Esophagus muscularis mucosa (tissue), 4 donors: ENCODE measurements around the gene G2E3. TPM values are rescaled to one million over a fixed set of nuclear protein-coding genes. Genes with fewer than 3 reads are reported as not detected.
"Not testable (repeated sequence)": the region's sequence is repeated elsewhere in the genome, so short reads cannot be mapped to it uniquely, and the experiment has no call there.

Source experiments
- DNase-seq: peaks from one replicate; pipeline ENCODE4 v3.0.0-alpha.2; 2017; ENCODE audit errors: extremely low spot score
- H3K27ac ChIP-seq, 4 donors: fragments of 200-600 bp; sonication (generic); replicated peaks in 1 of 4; 1 replicate in 3 of 4; 2 replicates in 1 of 4; pipeline ENCODE4 v1.5.1; 2016 to 2019; ENCODE audit warnings: mild to moderate bottlenecking in 1 of 4
- H3K27me3 ChIP-seq, 4 donors: fragments of 200-600 bp; sonication (generic); one replicate each; pipeline versions ENCODE4 v1.5.1 to v1.6.0; 2016 to 2019
- H3K36me3 ChIP-seq, 4 donors: fragments of 200-600 bp; sonication (generic); one replicate each; pipeline ENCODE4 v1.5.1; 2016 to 2019
- H3K4me1 ChIP-seq, 4 donors: fragments of 200-600 bp; sonication (generic); one replicate each; pipeline ENCODE4 v1.5.1; 2016 to 2019
- H3K4me3 ChIP-seq, 4 donors: fragments of 200-600 bp; sonication (generic); 1 replicate in 2 of 4; 2 replicates in 2 of 4; pipeline ENCODE4 v1.5.1; 2016 to 2019; ENCODE audit warnings: mild to moderate bottlenecking in 4 of 4, moderate library complexity in 1 of 4
- H3K9me3 ChIP-seq, 4 donors: fragments of 200-600 bp; sonication (generic); 1 replicate in 3 of 4; 2 replicates in 1 of 4; pipeline ENCODE4 v1.5.1; 2016 to 2019
- EP300 ChIP-seq: sonication (generic); formaldehyde crosslinking; IDR thresholded peaks from one replicate; pipeline ENCODE4 v1.6.1; 2017; ENCODE audit warnings: antibody characterized with exemption
- POLR2A ChIP-seq: fragments of 450-650 bp; IDR thresholded peaks from one replicate; pipeline ENCODE4 v1.6.1; 2017; ENCODE audit warnings: antibody characterized with exemption, moderate library complexity, mild to moderate bottlenecking, low read depth
- POLR2AphosphoS5 ChIP-seq, 2 donors: sonication (generic); formaldehyde crosslinking; IDR thresholded peaks; one replicate each; pipeline ENCODE4 v1.6.1; 2017; ENCODE audit warnings: antibody characterized with exemption in 2 of 2
- WGBS: methylation state at CpG from one replicate; pipeline ENCODE4 v1.1.5; 2018; 5-methylcytosine and 5-hydroxymethylcytosine counted together
- intact Hi-C: fragments of 100-400 bp; cut with DNase I; formaldehyde crosslinking; loops from one replicate; pipeline ENCODE4 v1.15.1; 2023
- total RNA-seq, 4 donors: library from RNA; depleted of rRNA; stranded (reverse); fragments of >200 nt; gene quantifications; one replicate each; pipeline versions ENCODE4 v1.1.0 to v1.2.1, GENCODE V29; 2016
- TF ChIP-seq, protein P1 (sequence below), 3 experiments: fragments of 200-600 bp in 2 of 3; fragments of 450-650 bp in 1 of 3; sonication (generic) in 2 of 3; IDR thresholded peaks; one replicate each; pipeline ENCODE4 v1.5.1; 2017 to 2019; ENCODE audit warnings: antibody characterized with exemption in 3 of 3, mild to moderate bottlenecking in 2 of 3, moderate library complexity in 1 of 3

The G2E3 gene
- total RNA-seq, 4 donors from 2014 or later: 6.7 to 10.0 (median 8.9) TPM

DNA sequence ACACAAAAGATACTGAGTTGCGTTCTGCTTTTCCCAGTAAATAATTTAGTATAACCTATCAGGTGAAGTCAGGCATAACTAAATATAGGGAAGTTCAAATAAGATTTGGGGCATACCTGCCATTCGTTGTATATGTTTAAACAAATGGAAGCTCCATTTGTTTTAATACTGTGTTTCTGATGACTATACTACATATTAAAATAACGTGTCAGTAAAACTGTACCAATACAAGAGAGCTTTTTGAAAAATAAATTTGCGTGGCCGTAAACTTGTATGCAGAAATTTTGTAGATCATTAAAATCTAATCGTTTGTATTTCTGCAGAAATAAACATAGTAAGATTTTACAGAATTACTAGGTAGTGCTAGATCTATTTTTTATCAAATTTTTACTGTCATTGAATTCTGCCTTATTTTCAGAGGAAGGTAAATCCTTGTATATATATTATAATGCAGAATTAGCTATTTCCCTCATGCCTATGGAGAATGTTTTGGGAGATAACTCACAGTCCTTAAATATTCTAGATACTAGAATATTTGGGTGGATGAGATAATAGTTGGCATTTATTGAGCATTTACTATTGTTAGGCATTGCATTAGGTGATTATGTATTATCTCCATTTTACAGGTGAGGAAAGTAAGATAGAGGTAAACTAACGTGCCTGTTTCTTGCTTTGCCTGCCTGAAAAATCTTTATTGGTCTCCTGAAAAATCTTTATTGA lies 64.6 kb downstream of the G2E3 start:
- 71% methylated on average over 7 of the region's 7 CpGs for WGBS
- H3K4me3 ChIP-seq: peak overlapping the region; percentile 76 to 84 (median 82)
- H3K27ac ChIP-seq: no peak overlapping the region
- no peaks in the 10 kb centered on the region for H3K36me3 ChIP-seq
- peaks cover 28 to 53% (median 46%) of the 10 kb centered on the region in 4 donors for H3K4me1 ChIP-seq
- intact Hi-C loops: no loop called here
- DNase-seq: no peak
- no peaks in the 10 kb centered on the region for H3K27me3 ChIP-seq
- TF ChIP-seq EP300: no peak
- TF ChIP-seq, protein P1, sequence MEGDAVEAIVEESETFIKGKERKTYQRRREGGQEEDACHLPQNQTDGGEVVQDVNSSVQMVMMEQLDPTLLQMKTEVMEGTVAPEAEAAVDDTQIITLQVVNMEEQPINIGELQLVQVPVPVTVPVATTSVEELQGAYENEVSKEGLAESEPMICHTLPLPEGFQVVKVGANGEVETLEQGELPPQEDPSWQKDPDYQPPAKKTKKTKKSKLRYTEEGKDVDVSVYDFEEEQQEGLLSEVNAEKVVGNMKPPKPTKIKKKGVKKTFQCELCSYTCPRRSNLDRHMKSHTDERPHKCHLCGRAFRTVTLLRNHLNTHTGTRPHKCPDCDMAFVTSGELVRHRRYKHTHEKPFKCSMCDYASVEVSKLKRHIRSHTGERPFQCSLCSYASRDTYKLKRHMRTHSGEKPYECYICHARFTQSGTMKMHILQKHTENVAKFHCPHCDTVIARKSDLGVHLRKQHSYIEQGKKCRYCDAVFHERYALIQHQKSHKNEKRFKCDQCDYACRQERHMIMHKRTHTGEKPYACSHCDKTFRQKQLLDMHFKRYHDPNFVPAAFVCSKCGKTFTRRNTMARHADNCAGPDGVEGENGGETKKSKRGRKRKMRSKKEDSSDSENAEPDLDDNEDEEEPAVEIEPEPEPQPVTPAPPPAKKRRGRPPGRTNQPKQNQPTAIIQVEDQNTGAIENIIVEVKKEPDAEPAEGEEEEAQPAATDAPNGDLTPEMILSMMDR (IDR thresholded peaks at IDR 0.05): no peak
- no peak for TF ChIP-seq POLR2A
- TF ChIP-seq POLR2AphosphoS5 (IDR thresholded peaks at IDR 0.05): no peak
- H3K9me3 ChIP-seq: no peaks in the 10 kb centered on the region

DNA sequence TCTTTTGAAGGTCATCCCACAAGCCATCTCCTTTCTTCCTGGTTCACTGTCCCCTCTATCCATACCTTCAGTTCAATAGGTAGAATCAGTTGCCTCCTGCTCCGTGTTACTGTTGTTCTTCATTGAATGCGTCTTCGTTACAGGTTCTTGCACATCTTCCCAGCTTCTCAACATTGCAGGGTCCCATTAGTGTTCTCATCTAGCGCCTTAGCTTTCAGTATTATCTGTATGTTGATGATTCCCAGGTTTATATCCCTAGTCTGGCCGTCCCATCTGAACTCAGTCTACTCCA lies 65.1 kb downstream of the G2E3 start:
- H3K9me3 ChIP-seq: no peaks in the 10 kb centered on the region
- 95% methylated on average over 5 of the region's 5 CpGs for WGBS
- H3K4me1 ChIP-seq: peaks cover 28 to 53% (median 46%) of the 10 kb centered on the region in 4 donors
- DNase-seq: no peak
- no peaks in the 10 kb centered on the region for H3K36me3 ChIP-seq
- H3K27me3 ChIP-seq: no peaks in the 10 kb centered on the region
- no peak overlapping the region for H3K4me3 ChIP-seq
- H3K27ac ChIP-seq: no peak overlapping the region
- intact Hi-C loops: no loop called here
- TF ChIP-seq EP300: no peak
- TF ChIP-seq, protein P1 (IDR thresholded peaks at IDR 0.05): no peak

DNA sequence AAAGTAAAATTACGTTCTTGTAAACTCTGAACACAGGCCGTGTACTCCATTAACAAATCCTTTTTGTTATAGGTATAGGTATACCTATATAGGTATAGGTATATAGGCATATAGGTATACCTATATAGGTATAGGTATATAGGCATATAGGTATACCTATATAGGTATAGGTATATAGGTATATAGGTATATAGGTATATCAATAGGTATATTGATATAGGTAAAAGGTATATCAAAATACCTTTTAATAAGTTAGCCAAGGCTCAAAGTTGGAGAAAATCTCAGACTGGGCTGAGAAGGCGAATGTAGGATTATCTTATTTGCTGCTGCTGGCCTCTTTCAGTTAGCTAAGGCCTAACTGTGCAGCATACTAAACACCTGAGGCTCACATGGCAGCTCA lies 66.6 kb downstream of the G2E3 start:
- TF ChIP-seq POLR2AphosphoS5 (IDR thresholded peaks at IDR 0.05) (no peak), EP300 (no peak), POLR2A (no peak)
- TF ChIP-seq, protein P1 (IDR thresholded peaks at IDR 0.05): no peak
- H3K27me3 ChIP-seq: no peaks in the 10 kb centered on the region
- no peak overlapping the region for H3K27ac ChIP-seq
- H3K4me3 ChIP-seq: no peak overlapping the region
- 92% methylated on average over 3 of the region's 3 CpGs for WGBS
- H3K36me3 ChIP-seq: peaks cover 0 to 3% (median under 1%) of the 10 kb centered on the region in 4 donors
- H3K9me3 ChIP-seq: no peaks in the 10 kb centered on the region
- intact Hi-C loops: no loop called here
- peaks cover 28 to 53% (median 46%) of the 10 kb centered on the region in 4 donors for H3K4me1 ChIP-seq
- no peak for DNase-seq

DNA sequence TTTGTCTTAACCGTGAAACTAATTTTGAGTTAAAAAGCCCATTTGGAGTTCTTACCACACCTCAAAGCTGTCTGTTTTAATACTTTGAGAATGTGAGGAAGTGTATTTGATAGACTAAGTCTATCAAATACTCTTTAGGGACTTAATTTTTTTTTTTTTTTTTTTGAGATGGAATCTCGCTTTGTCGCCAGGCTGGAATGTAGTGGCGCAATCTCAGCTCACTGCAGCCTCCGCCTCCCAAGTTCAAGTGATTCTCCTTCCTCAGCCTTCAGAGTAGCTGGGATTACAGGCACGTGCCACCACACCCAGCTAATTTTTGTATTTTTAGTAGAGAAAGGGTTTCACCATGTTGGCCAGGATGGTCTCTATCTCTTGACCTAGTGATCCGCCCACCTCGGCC lies 70.5 kb downstream of the G2E3 start:
- Histone ChIP-seq H3K4me1 (peaks cover 11 to 27% (median 20%) of the 10 kb centered on the region in 4 donors), H3K36me3 (peaks cover 13 to 31% (median 22%) of the 10 kb centered on the region in 4 donors)
- H3K27ac ChIP-seq, DNase-seq, intact Hi-C loops, H3K27me3 ChIP-seq, H3K4me3 ChIP-seq, H3K9me3 ChIP-seq: not testable (repeated sequence)
- WGBS: 96% methylated on average over 8 of the region's 8 CpGs

DNA sequence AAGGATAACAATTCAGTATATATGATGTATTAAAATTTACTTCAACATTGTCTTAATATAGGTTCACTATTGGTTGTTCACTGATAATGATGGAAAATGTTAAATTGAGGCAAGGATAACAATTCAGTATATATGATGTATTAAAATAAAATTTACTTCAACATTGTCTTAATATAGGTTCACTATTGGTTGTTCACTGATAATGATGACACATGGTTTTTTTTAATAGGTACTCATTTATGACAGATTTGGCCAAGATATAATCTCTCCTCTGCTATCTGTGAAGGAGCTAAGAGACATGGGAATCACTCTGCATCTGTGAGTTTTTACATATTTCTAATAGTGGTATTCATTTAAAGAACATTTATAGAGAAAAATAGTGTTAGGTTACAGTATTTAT lies 71.3 kb downstream of the G2E3 start:
- peaks cover 7 to 19% (median 15%) of the 10 kb centered on the region in 4 donors for H3K4me1 ChIP-seq
- H3K27ac ChIP-seq: no peak overlapping the region
- TF ChIP-seq, protein P1 (IDR thresholded peaks at IDR 0.05): no peak
- no peak for TF ChIP-seq EP300
- no peak for TF ChIP-seq POLR2AphosphoS5 (IDR thresholded peaks at IDR 0.05)
- no peak for TF ChIP-seq POLR2A
- no peaks in the 10 kb centered on the region for H3K9me3 ChIP-seq
- H3K36me3 ChIP-seq: peaks cover 17 to 39% (median 29%) of the 10 kb centered on the region in 4 donors
- no peak for DNase-seq
- H3K4me3 ChIP-seq: no peak overlapping the region
- no peaks in the 10 kb centered on the region for H3K27me3 ChIP-seq
- intact Hi-C loops: no loop called here
